ENCODE results near the gene NTPCR.

Gene NTPCR

DNA sequence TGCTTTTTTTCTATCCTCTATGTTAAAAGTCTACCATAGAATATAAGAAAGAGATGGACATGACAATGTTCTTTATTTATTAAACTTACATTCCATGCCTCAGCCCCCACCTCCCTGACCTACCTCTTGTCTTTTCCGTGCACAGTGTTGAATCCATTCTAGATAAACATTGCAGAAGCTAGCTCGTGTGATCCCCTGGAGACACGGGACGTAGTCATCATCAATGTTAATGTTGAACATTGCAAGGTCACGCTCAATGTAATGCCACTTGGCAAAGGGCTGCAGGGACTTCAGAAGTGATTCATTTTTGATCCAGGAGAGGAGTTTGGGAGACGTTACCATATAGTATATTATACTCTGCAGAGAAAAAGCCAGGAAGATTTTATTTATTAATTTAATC lies 66.4 kb downstream of the NTPCR start:
- TF ChIP-seq, protein P1, sequence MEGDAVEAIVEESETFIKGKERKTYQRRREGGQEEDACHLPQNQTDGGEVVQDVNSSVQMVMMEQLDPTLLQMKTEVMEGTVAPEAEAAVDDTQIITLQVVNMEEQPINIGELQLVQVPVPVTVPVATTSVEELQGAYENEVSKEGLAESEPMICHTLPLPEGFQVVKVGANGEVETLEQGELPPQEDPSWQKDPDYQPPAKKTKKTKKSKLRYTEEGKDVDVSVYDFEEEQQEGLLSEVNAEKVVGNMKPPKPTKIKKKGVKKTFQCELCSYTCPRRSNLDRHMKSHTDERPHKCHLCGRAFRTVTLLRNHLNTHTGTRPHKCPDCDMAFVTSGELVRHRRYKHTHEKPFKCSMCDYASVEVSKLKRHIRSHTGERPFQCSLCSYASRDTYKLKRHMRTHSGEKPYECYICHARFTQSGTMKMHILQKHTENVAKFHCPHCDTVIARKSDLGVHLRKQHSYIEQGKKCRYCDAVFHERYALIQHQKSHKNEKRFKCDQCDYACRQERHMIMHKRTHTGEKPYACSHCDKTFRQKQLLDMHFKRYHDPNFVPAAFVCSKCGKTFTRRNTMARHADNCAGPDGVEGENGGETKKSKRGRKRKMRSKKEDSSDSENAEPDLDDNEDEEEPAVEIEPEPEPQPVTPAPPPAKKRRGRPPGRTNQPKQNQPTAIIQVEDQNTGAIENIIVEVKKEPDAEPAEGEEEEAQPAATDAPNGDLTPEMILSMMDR (IDR thresholded peaks at IDR 0.05; ENCODE audit: insufficient read depth, low read depth, low read length, missing control alignments): no peak
- DNase-seq (ENCODE audit: low read depth): no peak
- H3K4me3 ChIP-seq (ENCODE audit: low read length): no peak overlapping the region

DNA sequence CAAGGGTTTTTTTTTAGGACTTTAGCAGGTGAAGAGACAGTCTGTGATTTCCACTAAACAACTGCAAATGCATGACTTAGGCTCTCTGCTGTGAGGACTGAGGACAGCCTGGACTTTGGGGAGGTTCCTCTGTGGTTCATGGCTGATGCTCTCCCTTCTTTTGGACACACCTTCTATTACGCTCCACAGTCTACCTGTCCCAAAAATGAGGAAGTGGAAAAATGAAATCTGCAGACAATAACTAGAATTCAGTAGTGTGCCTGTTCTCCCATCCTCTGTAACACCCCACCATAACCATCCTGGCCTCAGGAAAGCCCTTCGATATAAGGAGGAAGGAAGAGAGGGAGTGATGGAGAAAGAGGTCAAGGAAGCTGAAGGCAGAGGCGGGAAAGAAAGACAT lies 68.7 kb downstream of the NTPCR start:
- DNase-seq (ENCODE audit: low read depth): no peak
- TF ChIP-seq, protein P1 (IDR thresholded peaks at IDR 0.05; ENCODE audit: insufficient read depth, low read depth, low read length, missing control alignments): no peak
- no peak overlapping the region for H3K4me3 ChIP-seq (ENCODE audit: low read length)

DNA sequence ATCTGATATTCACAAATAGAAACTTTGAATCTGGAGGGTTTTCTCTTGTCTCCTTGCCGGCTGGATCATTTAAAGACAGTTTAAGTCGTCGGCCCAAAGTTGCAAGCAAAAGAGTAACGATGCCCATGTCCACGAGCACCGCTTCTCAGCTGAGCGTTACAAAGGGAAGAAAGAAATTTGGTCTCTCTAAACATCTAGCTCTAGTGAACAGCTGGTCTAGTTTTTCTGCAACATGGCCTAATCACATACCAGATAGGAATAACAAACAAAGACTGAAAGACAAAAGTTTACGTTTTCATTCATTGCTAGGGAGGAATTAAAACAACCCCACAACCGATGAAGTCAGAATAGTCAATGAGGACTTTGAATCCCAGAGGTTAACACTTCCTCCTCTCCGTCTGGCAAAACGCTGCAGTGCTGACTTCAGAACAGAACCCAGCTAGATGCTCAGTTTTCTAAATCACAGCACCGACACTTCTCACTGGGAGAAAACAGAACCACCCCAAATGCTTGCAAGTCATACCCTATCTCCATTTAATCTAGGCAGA lies 69.4 kb downstream of the NTPCR start:
- TF ChIP-seq, protein P1 (IDR thresholded peaks at IDR 0.05; ENCODE audit: insufficient read depth, low read depth, low read length, missing control alignments): no peak

DNA sequence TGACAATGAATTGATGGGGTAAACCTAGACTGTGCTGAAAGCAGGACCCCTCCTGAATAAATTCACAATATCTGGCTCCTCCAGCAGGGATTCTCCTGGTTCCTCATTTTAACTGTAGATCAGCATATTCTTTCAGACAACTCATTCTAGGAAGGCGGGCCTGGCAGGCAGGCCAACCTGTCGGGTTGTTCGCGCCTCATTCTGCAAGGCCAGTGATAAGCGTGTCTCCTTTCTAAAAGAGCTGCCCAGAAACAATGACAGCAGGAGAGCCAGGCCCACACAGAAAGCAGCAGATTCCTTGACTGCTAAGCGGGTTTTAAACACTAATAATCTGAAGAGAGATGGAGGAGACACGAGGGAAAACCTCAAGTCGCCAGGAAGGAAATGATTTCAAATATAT lies 70.0 kb downstream of the NTPCR start:
- TF ChIP-seq, protein P1 (IDR thresholded peaks at IDR 0.05; ENCODE audit: insufficient read depth, low read depth, low read length, missing control alignments): no peak
- DNase-seq (ENCODE audit: low read depth): peak; percentile 14

More for the DNA sequence above, 69.4 kb downstream of the NTPCR start:
- no peak overlapping the region for H3K4me3 ChIP-seq (ENCODE audit: low read length)
- DNase-seq (ENCODE audit: low read depth): no peak

DNA sequence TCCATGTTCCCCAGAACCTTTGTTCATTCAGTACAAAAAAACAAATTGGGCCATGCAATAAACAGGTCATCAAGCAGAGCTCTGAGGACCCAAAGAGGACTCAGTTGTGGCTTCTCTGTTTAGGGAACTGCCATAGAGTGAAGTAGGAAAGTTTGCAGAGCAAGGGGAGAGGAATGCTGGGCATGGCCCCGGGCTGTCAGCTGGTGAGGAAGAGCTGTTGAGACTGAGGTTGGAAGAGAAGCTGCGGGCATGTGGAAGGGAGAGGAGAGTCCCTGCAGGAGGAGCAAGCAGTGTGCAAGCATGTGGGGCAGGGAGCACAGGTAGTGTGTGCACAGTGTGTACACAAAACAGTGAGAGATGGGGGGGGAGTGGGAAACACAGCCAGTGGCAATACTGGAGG lies 71.8 kb downstream of the NTPCR start:
- TF ChIP-seq, protein P1 (IDR thresholded peaks at IDR 0.05; ENCODE audit: insufficient read depth, low read depth, low read length, missing control alignments): no peak
- no peak for DNase-seq (ENCODE audit: low read depth)
- no peak overlapping the region for H3K4me3 ChIP-seq (ENCODE audit: low read length)

More for the DNA sequence above, 70.0 kb downstream of the NTPCR start:
- no peak overlapping the region for H3K4me3 ChIP-seq (ENCODE audit: low read length)

DNA sequence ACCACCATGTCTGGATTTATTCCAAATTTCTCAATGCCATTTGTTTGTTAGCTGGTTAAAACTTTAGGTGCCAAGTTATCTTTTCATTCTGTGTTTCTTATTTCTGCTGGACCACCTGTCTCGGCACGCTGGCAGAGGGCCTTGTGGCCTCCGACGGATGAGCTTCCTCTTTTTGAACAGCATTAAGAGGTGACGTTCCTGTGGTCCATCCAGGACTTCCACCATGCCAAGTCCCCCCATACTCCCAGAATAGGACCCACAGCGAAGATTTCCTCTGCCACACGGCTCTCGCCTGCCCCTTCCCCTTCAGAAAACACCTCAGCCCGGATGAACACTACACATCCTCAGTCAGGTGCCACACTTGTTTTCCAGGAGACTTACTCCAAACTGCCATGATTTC lies 73.8 kb downstream of the NTPCR start:
- no peak for DNase-seq (ENCODE audit: low read depth)
- TF ChIP-seq, protein P1 (IDR thresholded peaks at IDR 0.05; ENCODE audit: insufficient read depth, low read depth, low read length, missing control alignments): no peak
- no peak overlapping the region for H3K4me3 ChIP-seq (ENCODE audit: low read length)

DNA sequence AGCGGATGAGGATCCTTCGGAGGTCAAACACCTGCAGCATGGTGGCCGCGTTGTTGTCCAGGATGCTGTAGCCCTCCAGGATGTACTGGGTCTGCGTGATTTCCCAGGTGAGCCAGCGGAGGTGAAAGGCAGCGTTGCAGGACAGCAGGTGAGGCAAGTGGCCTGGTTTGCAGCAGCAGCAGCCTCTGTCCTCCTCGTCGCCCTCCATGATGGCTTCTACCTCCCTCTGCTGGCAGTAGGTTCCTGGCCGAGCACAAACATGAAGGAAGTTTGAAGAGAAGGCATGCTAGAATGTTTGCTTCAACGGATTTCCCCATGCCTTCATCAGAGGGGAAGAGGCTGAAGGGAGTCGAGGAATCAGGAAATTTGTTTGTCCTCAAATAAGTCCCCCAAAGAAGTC lies 74.7 kb downstream of the NTPCR start:
- peak; percentile 71 for DNase-seq (ENCODE audit: low read depth)
- H3K4me3 ChIP-seq (ENCODE audit: low read length): no peak overlapping the region

More for the DNA sequence above, 74.7 kb downstream of the NTPCR start:
- TF ChIP-seq, protein P1 (IDR thresholded peaks at IDR 0.05; ENCODE audit: insufficient read depth, low read depth, low read length, missing control alignments): peak; percentile 64

Data from epithelial cell of esophagus (primary cell).